Activated CD8-positive, alpha-beta memory T cell treated with anti-CD3 and anti-CD28 coated beads, Interleukin-2, amount 50 U/mL, for 1 hour (primary cell): ENCODE data around the gene KLHL40.

ENCODE experiments used
- DNase-seq: peaks from one replicate; pipeline ENCODE4 v3.0.0-alpha.2; 2020; ENCODE audit errors: extremely low read depth

The KLHL40 gene

DNA sequence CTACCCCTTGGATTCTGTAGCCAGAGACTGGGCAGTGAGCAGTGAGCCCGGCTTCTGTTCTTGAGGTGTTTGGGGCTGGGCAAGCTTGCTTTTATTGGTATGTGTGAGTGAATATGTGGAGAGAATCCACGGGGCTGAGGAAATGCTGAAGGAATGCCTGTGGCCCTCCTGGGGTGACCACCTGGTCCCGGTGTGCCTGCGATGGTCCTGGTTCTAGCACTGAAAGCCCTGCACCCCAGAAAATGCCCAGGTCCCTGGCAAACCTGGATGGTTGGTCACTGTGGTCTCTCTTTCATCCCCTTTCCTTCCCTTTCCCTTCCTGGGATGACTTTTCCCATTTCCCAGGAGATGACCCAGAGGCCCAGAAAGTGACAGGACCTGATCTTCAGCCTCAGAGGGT, 27.7 kb upstream of the KLHL40 start:
- no peak for DNase-seq

DNA sequence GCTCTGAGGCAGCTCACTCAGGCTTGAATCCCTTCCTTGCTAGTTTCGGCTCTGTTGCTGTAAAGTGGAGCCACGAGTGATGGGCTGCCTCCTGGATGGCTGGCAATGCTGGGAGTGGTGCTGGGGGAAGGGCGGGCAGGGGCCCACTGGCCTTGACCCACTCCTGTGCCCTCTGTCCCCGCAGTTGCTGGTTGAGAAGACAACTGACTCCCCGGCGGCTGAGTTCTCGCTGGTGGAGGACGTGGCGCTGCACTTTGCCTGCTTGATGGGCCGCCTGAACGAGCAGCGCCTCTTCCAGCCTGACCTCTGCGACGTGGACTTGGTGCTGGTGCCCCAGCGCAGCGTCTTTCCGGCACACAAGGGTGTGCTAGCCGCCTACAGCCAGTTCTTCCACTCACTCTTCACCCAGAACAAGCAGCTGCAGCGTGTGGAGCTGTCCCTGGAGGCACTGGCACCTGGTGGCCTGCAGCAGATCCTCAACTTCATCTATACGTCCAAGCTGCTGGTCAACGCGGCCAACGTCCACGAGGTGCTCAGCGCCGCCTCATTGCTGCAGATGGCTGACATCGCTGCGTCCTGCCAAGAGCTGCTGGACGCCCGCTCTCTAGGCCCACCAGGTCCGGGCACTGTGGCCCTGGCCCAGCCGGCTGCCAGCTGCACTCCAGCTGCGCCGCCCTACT, 27.1 kb upstream of the KLHL40 start:
- DNase-seq, result no peak

DNA sequence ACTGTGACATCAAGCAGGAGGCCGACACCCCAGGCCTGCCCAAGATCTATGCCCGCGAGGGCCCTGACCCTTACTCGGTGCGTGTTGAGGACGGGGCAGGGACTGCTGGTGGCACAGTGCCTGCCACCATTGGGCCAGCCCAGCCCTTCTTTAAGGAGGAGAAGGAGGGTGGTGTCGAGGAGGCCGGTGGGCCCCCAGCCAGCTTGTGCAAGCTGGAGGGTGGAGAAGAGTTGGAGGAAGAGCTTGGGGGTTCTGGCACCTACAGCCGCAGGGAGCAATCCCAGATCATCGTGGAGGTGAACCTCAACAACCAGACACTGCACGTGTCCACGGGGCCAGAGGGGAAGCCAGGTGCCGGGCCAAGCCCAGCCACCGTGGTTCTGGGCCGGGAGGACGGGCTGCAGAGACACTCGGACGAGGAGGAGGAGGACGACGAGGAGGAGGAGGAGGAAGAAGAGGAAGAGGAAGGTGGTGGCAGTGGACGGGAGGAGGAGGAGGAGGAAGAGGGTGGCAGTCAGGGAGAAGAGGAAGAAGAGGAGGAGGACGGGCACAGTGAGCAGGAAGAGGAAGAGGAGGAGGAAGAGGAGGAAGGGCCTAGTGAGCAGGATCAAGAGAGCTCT, 26.5 kb upstream of the KLHL40 start:
- no peak for DNase-seq

DNA sequence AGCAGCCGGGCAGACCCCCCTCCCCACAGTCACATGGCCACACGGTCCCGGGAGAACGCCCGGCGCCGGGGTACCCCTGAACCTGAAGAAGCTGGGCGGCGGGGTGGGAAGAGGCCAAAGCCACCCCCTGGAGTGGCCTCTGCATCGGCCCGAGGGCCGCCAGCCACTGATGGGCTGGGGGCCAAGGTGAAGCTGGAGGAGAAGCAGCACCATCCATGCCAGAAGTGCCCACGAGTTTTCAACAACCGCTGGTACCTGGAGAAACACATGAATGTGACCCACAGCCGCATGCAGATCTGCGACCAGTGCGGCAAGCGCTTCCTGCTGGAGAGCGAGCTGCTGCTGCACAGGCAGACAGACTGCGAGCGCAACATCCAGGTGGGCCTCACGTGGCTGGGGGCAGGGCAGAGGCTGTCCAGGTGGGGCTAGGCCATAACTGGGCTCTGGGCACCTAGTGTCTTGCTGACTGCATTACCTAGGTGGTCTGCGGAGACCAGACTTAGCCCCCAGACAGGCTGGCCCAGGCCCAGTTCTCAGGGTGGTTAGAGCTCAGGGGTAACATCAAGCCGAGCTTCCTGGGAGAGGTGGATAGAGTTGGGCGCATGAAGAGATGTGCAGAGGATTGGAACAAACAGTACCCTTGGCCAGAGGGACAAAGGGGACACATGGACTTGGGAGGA, 25.7 kb upstream of the KLHL40 start:
- no peak for DNase-seq

GRCh38 chr3:42660131-42660715, 25.1 kb upstream of the KLHL40 start:
- DNase-seq, result no peak

DNA sequence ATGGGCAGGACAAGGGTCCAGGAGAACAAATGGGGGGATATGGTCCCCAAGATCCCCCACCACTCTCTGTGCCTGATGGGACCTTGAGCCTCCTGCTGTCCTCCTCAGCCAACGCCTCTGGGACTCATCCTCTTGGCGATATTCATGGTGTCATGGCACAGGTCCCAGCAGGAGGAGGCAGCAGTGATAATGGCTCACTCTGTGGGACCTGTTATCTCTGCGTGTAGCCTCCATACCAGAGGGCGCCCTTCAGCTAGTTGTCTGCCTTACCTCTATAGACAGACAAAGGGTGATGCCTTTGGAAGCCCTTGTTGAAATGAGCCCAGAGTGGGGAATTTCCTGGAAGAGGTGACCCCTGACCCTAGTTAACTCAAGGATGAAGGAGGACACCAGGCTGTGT, 24.4 kb upstream of the KLHL40 start:
- DNase-seq, result no peak

GRCh38 chr3:42661593-42662022, 23.7 kb upstream of the KLHL40 start:
- DNase-seq, result no peak

DNA sequence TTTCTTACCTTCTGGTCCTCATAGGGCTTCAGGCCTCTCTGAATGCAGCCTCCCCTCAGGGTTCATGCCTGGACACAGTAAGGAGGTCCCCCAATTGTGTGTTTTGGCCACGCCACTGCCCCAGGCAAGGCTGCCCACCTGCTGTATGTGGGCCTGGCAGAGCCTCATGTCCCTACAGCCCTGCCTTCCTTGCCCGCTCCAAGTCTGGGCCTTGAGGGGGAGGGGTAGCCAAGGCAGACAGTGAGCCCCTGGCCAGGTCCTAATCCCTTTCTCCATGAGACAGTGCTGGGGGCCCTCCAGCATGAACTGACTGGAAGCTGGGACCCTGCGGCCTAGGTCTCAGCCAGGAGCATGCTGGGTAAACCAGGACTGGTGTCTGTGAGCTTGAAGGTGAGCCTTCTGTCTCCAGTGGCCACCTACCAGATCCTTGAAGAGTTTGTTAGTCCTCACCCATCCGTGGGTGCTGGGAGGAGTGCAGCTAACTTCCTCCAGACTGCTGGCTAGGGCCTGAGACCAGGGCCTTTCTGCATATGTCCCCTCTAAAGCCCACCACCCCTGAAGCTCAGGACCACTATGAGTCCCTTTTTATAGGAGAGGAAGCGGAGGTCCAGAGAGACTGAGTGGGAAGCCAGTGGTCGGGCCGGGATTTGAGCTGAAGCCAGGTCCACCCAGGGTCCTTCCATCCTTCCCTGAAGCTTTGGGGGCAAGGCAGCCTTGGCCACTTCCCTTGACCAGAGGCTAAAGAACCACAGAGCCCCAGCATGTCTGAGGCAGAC, 23.1 kb upstream of the KLHL40 start:
- DNase-seq, result no peak

GRCh38 chr3:42662813-42663535, 22.4 kb upstream of the KLHL40 start:
- no peak for DNase-seq

GRCh38 chr3:42663581-42664437, 21.5 kb upstream of the KLHL40 start:
- DNase-seq, result no peak

GRCh38 chr3:42664438-42664803, 20.9 kb upstream of the KLHL40 start:
- no peak for DNase-seq

DNA sequence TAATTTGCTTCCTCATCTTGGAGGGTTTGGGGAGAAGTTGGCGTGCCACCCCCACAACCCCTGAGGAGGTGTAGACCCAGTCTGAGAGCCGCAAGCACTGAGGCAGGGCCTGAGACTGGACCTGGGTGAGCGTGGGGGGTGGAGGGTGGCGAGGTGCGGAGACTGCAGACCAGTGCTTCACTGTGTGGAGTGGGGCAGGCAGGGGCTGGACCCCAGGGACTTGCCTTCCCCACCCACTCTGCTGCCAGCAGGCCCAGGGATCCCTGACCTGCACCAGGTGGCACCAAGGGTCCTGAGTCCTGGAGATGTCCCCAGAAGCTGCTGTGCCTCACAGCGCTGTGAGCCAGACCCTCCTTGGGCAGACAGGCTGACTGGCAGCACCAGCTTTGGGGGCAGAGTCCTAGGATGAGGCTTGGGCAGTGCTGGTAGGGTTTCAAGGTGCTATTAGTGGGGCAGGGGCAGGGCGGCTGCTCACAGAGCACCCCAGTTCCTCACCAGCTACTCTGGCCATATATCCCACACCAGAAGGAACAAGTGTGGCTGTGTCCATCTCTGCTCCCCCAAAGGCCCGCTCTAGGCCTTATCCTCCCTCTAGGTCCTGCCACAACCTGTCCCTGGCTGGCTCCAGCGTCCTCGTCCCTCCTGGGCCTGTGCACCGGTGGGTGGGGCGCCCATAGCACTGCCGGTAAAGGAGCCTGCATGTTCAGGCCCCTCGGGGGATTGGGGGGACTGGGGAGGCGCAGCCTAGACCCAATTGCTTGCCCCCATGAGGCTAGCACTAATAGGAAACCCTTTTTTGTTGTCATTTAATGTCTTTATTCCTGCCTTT, 20.1 kb upstream of the KLHL40 start:
- DNase-seq, result no peak

DNA sequence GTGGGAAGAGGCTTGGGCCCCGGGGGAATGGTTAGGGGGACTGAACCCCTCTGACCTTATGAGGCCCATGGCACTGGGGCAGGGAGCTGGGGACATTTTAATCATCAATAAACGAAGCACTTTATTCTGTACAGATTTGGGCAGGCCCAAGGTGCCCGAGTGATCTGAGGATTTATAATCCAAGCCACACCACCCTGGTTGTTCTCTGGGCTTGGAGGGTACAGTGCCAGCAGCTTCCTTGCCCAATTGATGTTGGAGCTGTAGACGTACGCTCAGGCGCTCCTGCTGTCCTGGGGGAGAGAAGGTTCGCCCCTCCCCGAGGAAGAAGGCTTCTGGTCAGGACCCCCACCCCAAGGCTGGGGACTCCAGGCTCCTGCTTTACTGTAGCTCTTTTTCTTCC, 19.3 kb upstream of the KLHL40 start:
- DNase-seq, result no peak

DNA sequence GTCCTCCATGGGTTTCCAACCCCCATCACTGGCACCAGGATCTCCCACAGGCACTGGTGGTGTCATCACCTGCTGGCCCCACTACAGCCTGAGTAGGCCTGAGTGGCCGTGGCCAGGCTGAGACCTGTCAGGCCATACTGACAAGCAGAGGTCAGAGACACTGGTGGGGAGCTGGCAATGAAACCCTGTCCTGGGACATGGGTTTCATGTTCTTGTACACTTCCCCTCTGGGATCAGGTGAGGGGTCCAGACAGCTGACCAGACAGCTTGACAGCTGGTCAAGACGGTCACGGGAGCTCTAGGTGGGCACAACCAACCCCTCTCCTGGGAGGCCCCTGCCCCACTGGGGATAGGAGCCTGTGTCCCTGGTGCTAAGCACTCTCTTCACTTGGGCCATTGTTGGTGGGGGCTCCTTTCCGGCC, 18.7 kb upstream of the KLHL40 start:
- no peak for DNase-seq

DNA sequence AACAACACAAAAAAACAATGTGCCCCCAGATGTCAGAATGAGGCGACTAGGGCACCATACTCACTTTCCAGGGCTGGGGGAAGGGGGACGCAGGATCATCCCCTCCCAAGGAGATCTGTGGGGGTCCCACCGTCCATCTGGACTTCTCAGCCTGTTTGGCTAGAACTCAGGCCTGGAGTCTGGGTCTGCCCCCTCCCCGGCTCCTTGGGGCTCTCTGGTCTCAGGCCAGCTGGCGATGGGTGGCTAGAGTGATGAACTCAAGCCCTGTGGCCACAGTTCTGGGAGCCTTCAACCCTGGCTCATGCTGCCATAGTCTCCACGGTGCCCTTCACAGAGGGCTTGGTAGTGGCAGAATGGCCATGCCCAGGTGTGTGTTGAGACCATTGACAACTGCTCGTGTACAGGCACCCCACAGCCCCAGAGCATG, 18.2 kb upstream of the KLHL40 start:
- no peak for DNase-seq

DNA sequence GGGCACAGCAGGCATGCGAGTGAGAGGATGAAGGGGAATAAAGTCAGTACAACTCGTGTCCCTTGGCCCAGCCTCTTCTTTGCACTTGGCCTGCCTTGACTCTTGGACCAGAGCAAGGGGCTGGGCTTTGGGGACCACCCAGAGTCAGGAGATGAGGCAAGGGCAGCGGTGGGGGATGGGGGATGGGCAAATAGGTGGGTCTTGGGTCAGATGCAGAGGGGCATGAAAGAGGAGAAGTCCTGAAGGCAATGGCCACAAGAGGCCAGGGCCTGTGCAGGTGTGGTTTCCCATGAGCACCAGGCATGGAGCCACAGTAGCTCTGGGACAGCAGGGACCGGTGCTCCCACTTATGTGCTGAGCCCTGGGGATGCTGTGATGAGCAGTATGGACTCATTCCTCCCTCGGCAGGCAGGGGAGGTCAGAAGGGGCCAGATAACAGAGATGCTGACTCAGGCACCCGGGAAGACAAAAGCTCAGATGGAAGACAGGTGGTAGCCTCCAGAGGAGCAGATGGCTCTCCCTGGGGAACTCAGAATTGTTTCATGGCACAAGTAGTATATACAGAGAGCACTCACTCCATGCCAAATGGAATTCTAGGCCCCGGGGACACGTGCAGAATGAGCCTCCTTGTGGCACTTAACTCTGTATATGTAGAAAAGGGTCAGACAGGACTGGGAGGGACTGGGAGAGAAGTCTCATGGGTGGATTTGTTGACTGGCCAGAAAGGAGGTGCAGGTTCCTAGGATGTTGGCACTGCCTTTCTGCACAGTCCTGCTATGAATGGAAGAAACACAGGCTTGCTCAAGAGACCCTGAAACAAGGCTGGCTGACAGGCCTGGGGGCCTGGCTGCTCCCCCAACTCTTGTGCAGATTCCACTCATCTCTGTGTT, 17.6 kb upstream of the KLHL40 start:
- no peak for DNase-seq

DNA sequence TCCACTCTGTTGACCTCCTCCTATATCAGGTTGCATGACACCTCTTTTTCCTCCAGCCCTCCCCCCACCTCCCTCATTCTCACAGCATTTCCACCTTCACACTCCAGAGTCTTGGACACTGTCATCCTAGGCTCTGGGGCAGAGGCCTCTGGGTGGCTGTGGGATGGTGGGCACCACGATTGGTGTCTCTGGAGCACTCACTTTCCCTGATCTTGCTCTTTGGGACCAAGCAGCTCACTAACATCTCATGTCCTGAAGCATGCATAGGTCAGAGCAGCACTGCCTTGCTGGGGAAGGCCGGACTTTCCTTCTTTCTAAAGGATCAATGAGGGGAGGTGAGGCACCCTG, 16.9 kb upstream of the KLHL40 start:
- no peak for DNase-seq

DNA sequence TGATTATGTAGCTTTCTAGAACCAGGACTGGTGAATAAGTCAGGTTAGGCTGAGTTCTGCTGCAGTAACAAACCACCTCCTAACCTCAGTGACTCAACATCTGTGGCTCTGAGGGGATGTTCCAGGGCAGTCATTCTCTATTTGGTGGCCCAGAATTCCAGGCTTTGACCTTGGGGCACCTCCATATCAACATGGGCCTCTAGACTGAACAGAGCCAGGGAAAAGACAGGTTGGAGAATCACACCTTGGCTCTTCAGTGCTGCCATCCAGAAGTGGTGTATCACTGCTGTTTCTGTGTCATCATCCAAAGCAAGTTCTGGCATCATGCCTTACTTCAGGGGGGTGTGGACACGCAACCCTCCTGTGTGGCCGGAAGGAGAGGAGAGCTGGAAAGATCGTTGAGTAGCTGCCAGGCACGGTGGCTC, 16.5 kb upstream of the KLHL40 start:
- no peak for DNase-seq
